H1 (cell line): ENCODE results near the gene PRSS22.

Experiments used
- FOSL1 ChIP-seq: IDR thresholded peaks from 2 replicates; pipeline ENCODE4 v1.6.1; 2011; ENCODE audit warnings: mild to moderate bottlenecking, low read depth, low read length, moderate library complexity; ENCODE audit not compliant: insufficient read depth
- TAF1 ChIP-seq: IDR thresholded peaks from 2 replicates; pipeline ENCODE4 v1.6.1; 2011; ENCODE audit warnings: mild to moderate bottlenecking, low read depth, low read length

DNA sequence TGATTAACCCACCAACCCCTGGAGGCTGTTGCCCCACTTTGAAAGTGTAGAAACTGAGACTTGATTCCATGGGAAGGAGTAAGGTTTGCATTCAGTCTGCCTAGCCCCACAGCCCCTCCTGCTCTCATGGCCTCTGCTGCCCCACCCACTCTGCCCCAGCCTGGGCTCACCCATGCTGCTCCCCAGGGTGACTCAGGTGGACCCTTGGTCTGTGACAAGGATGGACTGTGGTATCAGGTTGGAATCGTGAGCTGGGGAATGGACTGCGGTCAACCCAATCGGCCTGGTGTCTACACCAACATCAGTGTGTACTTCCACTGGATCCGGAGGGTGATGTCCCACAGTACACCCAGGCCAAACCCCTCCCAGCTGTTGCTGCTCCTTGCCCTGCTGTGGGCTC lies 53.2 kb downstream of the PRSS22 start:
- TF ChIP-seq TAF1 (no peak), FOSL1 (no peak)
